ENCODE results near the gene GPR137.

The GPR137 gene

GRCh38 chr11:64324692-64325469, 39.2 kb downstream of the GPR137 start:
- no peaks in the 10 kb centered on the region for H3K79me2 ChIP-seq (ENCODE audit: control insufficient read depth, low read length)
- H3K9me3 ChIP-seq (ENCODE audit: control insufficient read depth, insufficient read depth, low read length): no peaks in the 10 kb centered on the region
- H3K27me3 ChIP-seq (ENCODE audit: control insufficient read depth, low read length): no peaks in the 10 kb centered on the region
- no peak overlapping the region for H3K4me2 ChIP-seq (ENCODE audit: low read length)
- no peak overlapping the region for H3K4me3 ChIP-seq (ENCODE audit: low read length)
- peaks cover 25% of the 10 kb centered on the region; the same call in 1 of the 2 replicates for H3K36me3 ChIP-seq (ENCODE audit: control insufficient read depth, low read length)
- no peaks in the 10 kb centered on the region for H3K9me2 ChIP-seq (replicated peaks; ENCODE audit: control insufficient read depth, low read length)
- no peak for TF ChIP-seq EZH2phosphoT487 (IDR thresholded peaks at IDR 0.05; ENCODE audit: borderline replicate concordance, low read length)
- TF ChIP-seq, protein P1, sequence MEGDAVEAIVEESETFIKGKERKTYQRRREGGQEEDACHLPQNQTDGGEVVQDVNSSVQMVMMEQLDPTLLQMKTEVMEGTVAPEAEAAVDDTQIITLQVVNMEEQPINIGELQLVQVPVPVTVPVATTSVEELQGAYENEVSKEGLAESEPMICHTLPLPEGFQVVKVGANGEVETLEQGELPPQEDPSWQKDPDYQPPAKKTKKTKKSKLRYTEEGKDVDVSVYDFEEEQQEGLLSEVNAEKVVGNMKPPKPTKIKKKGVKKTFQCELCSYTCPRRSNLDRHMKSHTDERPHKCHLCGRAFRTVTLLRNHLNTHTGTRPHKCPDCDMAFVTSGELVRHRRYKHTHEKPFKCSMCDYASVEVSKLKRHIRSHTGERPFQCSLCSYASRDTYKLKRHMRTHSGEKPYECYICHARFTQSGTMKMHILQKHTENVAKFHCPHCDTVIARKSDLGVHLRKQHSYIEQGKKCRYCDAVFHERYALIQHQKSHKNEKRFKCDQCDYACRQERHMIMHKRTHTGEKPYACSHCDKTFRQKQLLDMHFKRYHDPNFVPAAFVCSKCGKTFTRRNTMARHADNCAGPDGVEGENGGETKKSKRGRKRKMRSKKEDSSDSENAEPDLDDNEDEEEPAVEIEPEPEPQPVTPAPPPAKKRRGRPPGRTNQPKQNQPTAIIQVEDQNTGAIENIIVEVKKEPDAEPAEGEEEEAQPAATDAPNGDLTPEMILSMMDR (IDR thresholded peaks at IDR 0.05; ENCODE audit: low read depth, low read length, poor library complexity, severe bottlenecking): no peak
- H3K27ac ChIP-seq (ENCODE audit: low read depth, low read length): no peak overlapping the region
- no peaks in the 10 kb centered on the region for H4K20me1 ChIP-seq (ENCODE audit: control insufficient read depth, insufficient read depth, low read depth, low read length)
- H3K4me1 ChIP-seq (ENCODE audit: control insufficient read depth, low read length): no peaks in the 10 kb centered on the region
- H3F3A ChIP-seq (ENCODE audit: control insufficient read depth, insufficient read depth): peaks cover 7% of the 10 kb centered on the region; the same call in 1 of the 2 replicates

DNA sequence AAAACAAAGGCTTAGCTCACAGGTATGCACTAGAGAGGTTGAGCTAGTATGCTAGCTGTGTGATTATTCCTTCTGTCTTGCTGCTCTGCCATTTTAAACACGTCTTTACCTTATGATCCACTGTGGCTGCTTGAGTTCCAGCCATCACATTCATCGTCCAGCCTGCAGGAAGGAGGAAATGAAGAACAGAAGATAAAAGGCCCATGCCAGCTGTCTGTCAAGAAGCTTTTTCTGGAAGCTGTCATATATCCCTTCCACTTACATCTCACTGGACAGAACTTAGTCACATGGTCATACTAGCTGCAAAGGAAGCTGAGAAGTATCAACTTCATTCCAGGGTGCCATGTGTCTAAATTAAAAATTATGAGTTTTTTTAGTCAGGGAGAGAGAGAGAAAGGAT, 41.7 kb downstream of the GPR137 start:
- H3K4me3 ChIP-seq (ENCODE audit: low read length): no peak overlapping the region
- no peaks in the 10 kb centered on the region for H3K27me3 ChIP-seq (ENCODE audit: control insufficient read depth, low read length)
- H3K9me3 ChIP-seq (ENCODE audit: control insufficient read depth, insufficient read depth, low read length): no peaks in the 10 kb centered on the region
- H3K4me2 ChIP-seq (ENCODE audit: low read length): no peak overlapping the region
- peaks cover 12% of the 10 kb centered on the region for H3K4me1 ChIP-seq (ENCODE audit: control insufficient read depth, low read length)
- no peaks in the 10 kb centered on the region for H3K79me2 ChIP-seq (ENCODE audit: control insufficient read depth, low read length)
- peaks cover 7% of the 10 kb centered on the region; the same call in 1 of the 2 replicates for H3K36me3 ChIP-seq (ENCODE audit: control insufficient read depth, low read length)
- H3K27ac ChIP-seq (ENCODE audit: low read depth, low read length): no peak overlapping the region
- no peaks in the 10 kb centered on the region for H3K9me2 ChIP-seq (replicated peaks; ENCODE audit: control insufficient read depth, low read length)
- peaks cover 7% of the 10 kb centered on the region; the same call in 1 of the 2 replicates for H3F3A ChIP-seq (ENCODE audit: control insufficient read depth, insufficient read depth)
- no peaks in the 10 kb centered on the region for H4K20me1 ChIP-seq (ENCODE audit: control insufficient read depth, insufficient read depth, low read depth, low read length)
- TF ChIP-seq, protein P1 (IDR thresholded peaks at IDR 0.05; ENCODE audit: low read depth, low read length, poor library complexity, severe bottlenecking): no peak
- no peak for TF ChIP-seq EZH2phosphoT487 (IDR thresholded peaks at IDR 0.05; ENCODE audit: borderline replicate concordance, low read length)

DNA sequence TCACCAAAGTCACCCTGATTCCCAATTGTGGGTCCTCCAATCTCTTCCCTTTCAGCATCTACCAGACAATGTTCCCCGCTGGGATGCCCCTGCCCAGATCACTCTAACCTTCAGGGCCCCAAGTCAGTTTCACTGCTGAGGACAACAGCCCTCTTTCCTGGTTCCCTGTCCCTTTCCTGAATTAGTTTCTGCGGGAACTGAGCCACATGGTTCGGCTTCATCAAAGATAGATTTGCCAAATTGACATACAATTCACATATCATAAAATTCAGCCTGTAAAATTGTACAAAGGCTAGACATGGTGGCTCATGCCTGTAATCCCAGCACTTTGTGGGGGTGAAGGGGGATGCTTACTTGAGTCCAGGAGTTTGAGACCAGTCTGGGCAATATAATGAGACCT, 42.3 kb downstream of the GPR137 start:
- Histone ChIP-seq H3K4me3 (ENCODE audit: low read length) (no peak overlapping the region), H3K27me3 (ENCODE audit: control insufficient read depth, low read length) (no peaks in the 10 kb centered on the region), H3K27ac (ENCODE audit: low read depth, low read length) (no peak overlapping the region)

More for the DNA sequence above, 42.3 kb downstream of the GPR137 start:
- TF ChIP-seq EZH2phosphoT487 (IDR thresholded peaks at IDR 0.05; ENCODE audit: borderline replicate concordance, low read length): no peak
- TF ChIP-seq, protein P1 (IDR thresholded peaks at IDR 0.05; ENCODE audit: low read depth, low read length, poor library complexity, severe bottlenecking): no peak
- H3F3A ChIP-seq (ENCODE audit: control insufficient read depth, insufficient read depth): peaks cover 7% of the 10 kb centered on the region; the same call in 1 of the 2 replicates
- no peaks in the 10 kb centered on the region for H3K9me3 ChIP-seq (ENCODE audit: control insufficient read depth, insufficient read depth, low read length)
- no peaks in the 10 kb centered on the region for H3K9me2 ChIP-seq (replicated peaks; ENCODE audit: control insufficient read depth, low read length)
- no peaks in the 10 kb centered on the region for H3K79me2 ChIP-seq (ENCODE audit: control insufficient read depth, low read length)
- H3K4me2 ChIP-seq (ENCODE audit: low read length): no peak overlapping the region
- H4K20me1 ChIP-seq (ENCODE audit: control insufficient read depth, insufficient read depth, low read depth, low read length): no peaks in the 10 kb centered on the region
- peaks cover 14% of the 10 kb centered on the region for H3K4me1 ChIP-seq (ENCODE audit: control insufficient read depth, low read length)
- H3K36me3 ChIP-seq (ENCODE audit: control insufficient read depth, low read length): peaks cover under 1% of the 10 kb centered on the region; the same call in 1 of the 2 replicates
